K562 (cell line): Measurements from ENCODE around the gene MYLK4. TPM values are rescaled to one million over a fixed set of nuclear protein-coding genes. Genes with fewer than 3 reads are reported as not detected.

ENCODE experiments used
- ATF4 ChIP-seq: fragments of 450-650 bp; formaldehyde crosslinking; IDR thresholded peaks from 2 replicates; pipeline ENCODE4 v1.4.0; 2022; ENCODE audit warnings: mild to moderate bottlenecking, moderate library complexity
- ATF7 ChIP-seq: fragments of 450-650 bp; IDR thresholded peaks from 2 replicates; pipeline ENCODE4 v1.7.1; 2014; ENCODE audit warnings: mild to moderate bottlenecking, moderate library complexity
- CCNT2 ChIP-seq: IDR thresholded peaks from 2 replicates; pipeline ENCODE4 v1.6.1; 2011; ENCODE audit warnings: borderline replicate concordance, low read depth, mild to moderate bottlenecking, moderate library complexity, mixed read lengths, low read length; ENCODE audit not compliant: insufficient read length; ENCODE audit errors: extremely low read depth
- EP300 ChIP-seq: IDR thresholded peaks from 2 replicates; pipeline ENCODE4 v1.6.1; 2012; ENCODE audit warnings: low read length, improper control_type of control experiment
- HDAC2 ChIP-seq: fragments of 450-650 bp; IDR thresholded peaks from 2 replicates; pipeline ENCODE4 v1.6.1; 2016; ENCODE audit warnings: mild to moderate bottlenecking
- HNRNPK ChIP-seq: fragments of 200-400 bp; formaldehyde crosslinking; IDR thresholded peaks from one replicate; pipeline ENCODE4 v1.6.1; 2018; ENCODE audit warnings: mild to moderate bottlenecking, low read depth, low read length; ENCODE audit not compliant: poor library complexity, severe bottlenecking
- MIER1 ChIP-seq: fragments of 450-650 bp; IDR thresholded peaks from 2 replicates; pipeline ENCODE4 v1.6.1; 2016; ENCODE audit warnings: antibody characterized with exemption, mild to moderate bottlenecking, low read depth
- MITF ChIP-seq: IDR thresholded peaks from 2 replicates; pipeline ENCODE4 v1.6.1; 2014; ENCODE audit warnings: antibody characterized with exemption
- POU5F1 ChIP-seq: fragments of 150-350 bp; IDR thresholded peaks from 2 replicates; pipeline ENCODE4 v1.6.1; 2014; ENCODE audit warnings: borderline replicate concordance, low read length, low read depth, mild to moderate bottlenecking; ENCODE audit not compliant: partially characterized antibody
- SP2 ChIP-seq: IDR thresholded peaks from 2 replicates; pipeline ENCODE4 v1.6.1; 2011; ENCODE audit warnings: mild to moderate bottlenecking, low read depth, low read length, moderate library complexity; ENCODE audit not compliant: poor library complexity, severe bottlenecking; ENCODE audit errors: extremely low read depth
- TBP ChIP-seq: optimal IDR thresholded peaks from 2 replicates; pipeline ENCODE3; 2011; ENCODE audit warnings: low read depth, low read length, improper control_type of control experiment
- XRCC5 ChIP-seq: fragments of 200-400 bp; formaldehyde crosslinking; IDR thresholded peaks from 2 replicates; pipeline ENCODE4 v1.6.1; 2017; ENCODE audit warnings: low read depth, mild to moderate bottlenecking, low read length
- YY1 ChIP-seq, 3 experiments: IDR thresholded peaks; 2 replicates each; pipeline ENCODE4 v1.6.1; 2011; ENCODE audit warnings: low read length in 2 of 3, mild to moderate bottlenecking in 2 of 3, moderate library complexity in 2 of 3, borderline replicate concordance in 1 of 3, control low read depth in 1 of 3, low read depth in 1 of 3; ENCODE audit not compliant: insufficient read depth in 3 of 3, insufficient replicate concordance in 2 of 3, control insufficient read depth in 1 of 3, insufficient read length in 1 of 3; ENCODE audit errors: extremely low read depth in 1 of 3
- ZBTB43 ChIP-seq: sonication (generic); formaldehyde crosslinking; IDR thresholded peaks from 2 replicates; pipeline ENCODE4 v1.8.0; 2023; ENCODE audit warnings: mild to moderate bottlenecking, missing genetic modification reagents
- ZNF134 ChIP-seq: fragments of 250-450 bp; sonication (Bioruptor Pico); conservative IDR thresholded peaks from 2 replicates; pipeline ENCODE4 v1.4.0; 2020
- ZNF217 ChIP-seq: sonication (generic); formaldehyde crosslinking; IDR thresholded peaks from 2 replicates; pipeline ENCODE4 v1.8.0; 2022; ENCODE audit warnings: mild to moderate bottlenecking, missing genetic modification reagents
- ZNF57 ChIP-seq: fragments of 450-650 bp; formaldehyde crosslinking; IDR thresholded peaks from 2 replicates; pipeline ENCODE4 v1.4.0; 2020; ENCODE audit warnings: mild to moderate bottlenecking, moderate library complexity
- ZNF639 ChIP-seq, 2 experiments: fragments of 200-800 bp in 1 of 2; sonication (Bioruptor generic) in 1 of 2; sonication (generic) in 1 of 2; formaldehyde crosslinking in 1 of 2; IDR thresholded peaks in 1 of 2; conservative IDR thresholded peaks in 1 of 2; 2 replicates each; pipeline versions ENCODE4 v1.5.0 to v1.6.1; 2016 to 2020; ENCODE audit warnings: missing compliant biosample characterization in 1 of 2, missing genetic modification characterization in 1 of 2, missing genetic modification reagents in 1 of 2
- polyA plus RNA-seq, 8 experiments: library from polyadenylated mRNA; depleted of rRNA in 4 of 8; stranded (reverse) in 5 of 8; unstranded in 3 of 8; fragments of >200 nt; fragmentation: Nextera tagmentation in 2 of 8; fragmentation: Illumina TruSeq in 1 of 8; extraction: Ambion mirVana in 2 of 8; extraction: Trizol in 1 of 8; gene quantifications; 2 replicates each; pipeline versions ENCODE4 v1.2.1 to v1.2.3, GENCODE V29; 2011 to 2014; ENCODE audit warnings: inconsistent platforms in 1 of 8, missing spikeins in 1 of 8
- total RNA-seq, 7 experiments: library from RNA; depleted of rRNA in 6 of 7; stranded (reverse); fragments of >200 nt in 6 of 7; fragmentation: Illumina TruSeq in 2 of 7; extraction: Trizol in 2 of 7; gene quantifications; 2 replicates each; pipeline versions ENCODE4 v1.2.1 to v1.2.3, GENCODE V29; 2011 to 2021; ENCODE audit warnings: low replicate concordance in 1 of 7

MYLK4 gene
- total and polyA plus RNA-seq, 9 of the 15 experiments (the other 6 are each of a cell fraction or from before 2014, with no cell fraction given), result 0.01 to 0.15 (median 0.06) TPM

- TF ChIP-seq MITF (no peak), ZBTB43 (CRISPR knock-in tag) (no peak), XRCC5 (no peak), YY1 (IDR thresholded peaks at IDR 0.05; ENCODE audit: borderline replicate concordance in 1 of 3, control insufficient read depth in 1 of 3, extremely low read depth in 1 of 3, insufficient read depth in 3 of 3, insufficient read length in 1 of 3, insufficient replicate concordance in 2 of 3, low read depth in 1 of 3, low read length in 2 of 3) (peak in 2 of 3 experiments; percentile 37 to 71), EP300 (0 out of 2 replicates have a peak, but pooled peaks have one; percentile 21), ATF4 (CRISPR knock-in tag) (peak; percentile 17; the same call in 1 of the 2 replicates), ZNF134 (CRISPR knock-in tag) (no peak), ZNF57 (CRISPR knock-in tag) (no peak), SP2 (no peak), TBP (no peak), ATF7 (no peak), HDAC2 (no peak), CCNT2 (peak; percentile 24), MIER1 (no peak), ZNF639 (CRISPR knock-in tag; conservative IDR thresholded peaks at IDR 0.05 in 1 of 2, IDR thresholded peaks at IDR 0.05 in 1 of 2) (peak in 1 of 2 experiments; percentile 58; a peak in 1 of 4 replicates), POU5F1 (no peak), ZNF217 (CRISPR knock-in tag) (no peak), HNRNPK (no peak)
These were observed 24.6 kb downstream of the MYLK4 start (continued) for GRCh38 chr6:2725999-2726567.
